Endodermal cell (in vitro differentiated cells): ENCODE data around the gene CAMTA1. TPM values are rescaled to one million over a fixed set of nuclear protein-coding genes. Genes with fewer than 3 reads are reported as not detected.
A peak's percentile ranks its signal among the peaks of the same experiment; 100 is the strongest.

Experiments
- DNase-seq: peaks from one replicate; pipeline ENCODE4 v3.0.0-alpha.2; 2017
- H3K27ac ChIP-seq: 2 replicates; pipeline ENCODE4 v1.5.1; 2013; ENCODE audit warnings: mild to moderate bottlenecking, low read depth, low read length, moderate library complexity
- H3K27me3 ChIP-seq: 2 replicates; pipeline ENCODE4 v1.6.1; 2013; ENCODE audit warnings: mild to moderate bottlenecking, low read length, moderate library complexity; ENCODE audit not compliant: insufficient read depth, control insufficient read depth, poor library complexity, severe bottlenecking
- H3K36me3 ChIP-seq: 2 replicates; pipeline ENCODE4 v1.7.0; 2013; ENCODE audit warnings: mild to moderate bottlenecking, low read length, moderate library complexity; ENCODE audit not compliant: control insufficient read depth, insufficient read depth
- H3K4me1 ChIP-seq: one replicate; pipeline ENCODE4 v1.7.0; 2013; ENCODE audit warnings: low read length; ENCODE audit not compliant: control insufficient read depth, insufficient read depth
- H3K4me3 ChIP-seq: 2 replicates; pipeline ENCODE4 v1.5.1; 2013; ENCODE audit warnings: mild to moderate bottlenecking, low read length, moderate library complexity
- H3K9ac ChIP-seq: 2 replicates; pipeline ENCODE4 v1.6.1; 2013; ENCODE audit warnings: mild to moderate bottlenecking, low read length, moderate library complexity; ENCODE audit not compliant: poor library complexity, severe bottlenecking; ENCODE audit errors: extremely low read depth
- H3K9me3 ChIP-seq: 2 replicates; pipeline ENCODE4 v1.6.1; 2013; ENCODE audit warnings: mild to moderate bottlenecking, low read length, moderate library complexity; ENCODE audit not compliant: control insufficient read depth
- H3K27ac Mint-ChIP-seq: 2 replicates; pipeline ENCODE4 v1.8.0; 2020; ENCODE audit warnings: mixed read lengths
- H3K27me3 Mint-ChIP-seq: 2 replicates; pipeline ENCODE4 v1.8.0; 2021; ENCODE audit warnings: mild to moderate bottlenecking, mixed read lengths; ENCODE audit not compliant: insufficient read depth
- H3K36me3 Mint-ChIP-seq: 2 replicates; pipeline ENCODE4 v1.8.0; 2020; ENCODE audit warnings: low read depth, mixed read lengths
- H3K4me1 Mint-ChIP-seq: 2 replicates; pipeline ENCODE4 v1.8.0; 2020; ENCODE audit warnings: mixed read lengths
- H3K4me3 Mint-ChIP-seq: 2 replicates; pipeline ENCODE4 v1.8.0; 2020; ENCODE audit warnings: mild to moderate bottlenecking, moderate library complexity, mixed read lengths
- H3K9me3 Mint-ChIP-seq: 2 replicates; pipeline ENCODE4 v1.8.0; 2020; ENCODE audit warnings: mild to moderate bottlenecking, mixed read lengths
- WGBS, 2 experiments: methylation state at CpG; one replicate each; pipeline versions ENCODE4 v1.1.5 to v1.1.7; 2013; ENCODE audit warnings: missing lambda C conversion rate in 2 of 2, mixed read lengths in 1 of 2; ENCODE audit not compliant: insufficient coverage in 1 of 2, insufficient read length in 1 of 2; 5-methylcytosine and 5-hydroxymethylcytosine counted together
- total RNA-seq, 2 donors: library from RNA; stranded (reverse); fragmentation: NEBNext Ultra II Directional in 1 of 2; extraction: Animal tissue kit (Norgen Biotek cat#: 25700) in 1 of 2; gene quantifications; 2 replicates in 1 of 2; 3 replicates in 1 of 2; pipeline ENCODE4 v1.2.1, GENCODE V29; 2021
- TF ChIP-seq, protein P1 (sequence below): fragments of 200-600 bp; sonication (generic); conservative IDR thresholded peaks from 2 replicates; pipeline ENCODE4 v1.5.0; 2021; ENCODE audit warnings: antibody characterized with exemption, mild to moderate bottlenecking

The CAMTA1 gene
- total RNA-seq, 2 donors from 2014 or later, result 123 to 137 TPM

DNA sequence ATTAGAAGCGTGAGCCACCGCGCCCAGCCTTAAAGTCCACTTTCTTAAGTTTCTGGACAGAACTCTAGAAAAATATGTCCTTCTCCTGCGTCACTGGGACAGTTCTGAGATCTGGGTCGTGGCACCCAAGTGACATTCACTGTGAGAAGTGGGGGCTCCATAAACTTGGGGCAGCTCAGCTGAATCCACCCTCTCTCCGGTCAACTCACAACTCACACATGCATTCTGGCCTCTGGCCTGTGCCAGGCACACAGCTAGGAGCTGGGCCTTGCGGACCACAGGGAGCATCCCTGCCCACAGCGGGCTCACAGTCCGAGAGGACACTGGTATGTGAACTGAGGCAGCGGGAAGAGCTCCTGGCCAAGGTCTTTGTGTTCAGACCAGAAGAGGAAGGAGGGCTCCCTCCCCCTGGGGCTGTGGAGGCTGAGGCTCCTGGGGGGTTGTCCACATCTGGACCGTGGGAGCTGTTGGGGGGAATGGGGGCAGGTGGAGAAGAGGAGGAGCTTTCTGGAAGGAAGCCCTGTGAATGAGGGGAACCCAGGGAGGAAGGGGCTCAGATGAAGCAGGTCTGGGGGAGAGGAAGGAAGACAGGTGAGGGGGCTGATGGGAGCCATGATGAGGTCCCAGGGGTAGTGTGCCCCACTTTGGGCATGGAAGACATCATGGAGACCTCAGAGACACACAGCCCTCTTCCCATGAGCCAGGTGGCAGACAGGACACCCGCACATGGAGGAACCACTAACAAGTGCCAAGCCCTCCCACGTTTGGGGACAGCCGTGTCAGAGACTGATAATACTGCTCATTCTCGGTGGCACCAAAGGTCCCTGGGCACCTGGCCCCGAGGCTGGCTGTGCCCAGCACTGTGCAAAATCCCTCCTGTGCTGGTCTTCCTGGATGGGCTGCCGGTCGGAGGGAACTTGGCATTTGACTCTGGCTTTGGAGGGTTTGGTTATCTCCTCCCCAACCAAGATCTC, 794.9 kb downstream of the CAMTA1 start:
- Histone ChIP-seq H3K9ac (no peak overlapping the region), H3K27me3 (no peaks in the 10 kb centered on the region), H3K27ac (no peak overlapping the region), H3K9me3 (no peaks in the 10 kb centered on the region), H3K4me1 (no peaks in the 10 kb centered on the region), H3K36me3 (no peaks in the 10 kb centered on the region), H3K4me3 (no peak overlapping the region)
- Mint-ChIP-seq H3K27me3 (peaks cover 1% of the 10 kb centered on the region), H3K4me1 (no peaks in the 10 kb centered on the region), H3K9me3 (peaks cover 2% of the 10 kb centered on the region), H3K36me3 (no peaks in the 10 kb centered on the region), H3K4me3 (no peak overlapping the region), H3K27ac (no peak overlapping the region)
- WGBS, 2 experiments, result 94% methylated on average over 14 to 18 of the region's 18 CpGs
- DNase-seq, result no peak
- TF ChIP-seq, protein P1, sequence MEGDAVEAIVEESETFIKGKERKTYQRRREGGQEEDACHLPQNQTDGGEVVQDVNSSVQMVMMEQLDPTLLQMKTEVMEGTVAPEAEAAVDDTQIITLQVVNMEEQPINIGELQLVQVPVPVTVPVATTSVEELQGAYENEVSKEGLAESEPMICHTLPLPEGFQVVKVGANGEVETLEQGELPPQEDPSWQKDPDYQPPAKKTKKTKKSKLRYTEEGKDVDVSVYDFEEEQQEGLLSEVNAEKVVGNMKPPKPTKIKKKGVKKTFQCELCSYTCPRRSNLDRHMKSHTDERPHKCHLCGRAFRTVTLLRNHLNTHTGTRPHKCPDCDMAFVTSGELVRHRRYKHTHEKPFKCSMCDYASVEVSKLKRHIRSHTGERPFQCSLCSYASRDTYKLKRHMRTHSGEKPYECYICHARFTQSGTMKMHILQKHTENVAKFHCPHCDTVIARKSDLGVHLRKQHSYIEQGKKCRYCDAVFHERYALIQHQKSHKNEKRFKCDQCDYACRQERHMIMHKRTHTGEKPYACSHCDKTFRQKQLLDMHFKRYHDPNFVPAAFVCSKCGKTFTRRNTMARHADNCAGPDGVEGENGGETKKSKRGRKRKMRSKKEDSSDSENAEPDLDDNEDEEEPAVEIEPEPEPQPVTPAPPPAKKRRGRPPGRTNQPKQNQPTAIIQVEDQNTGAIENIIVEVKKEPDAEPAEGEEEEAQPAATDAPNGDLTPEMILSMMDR, result no peak

DNA sequence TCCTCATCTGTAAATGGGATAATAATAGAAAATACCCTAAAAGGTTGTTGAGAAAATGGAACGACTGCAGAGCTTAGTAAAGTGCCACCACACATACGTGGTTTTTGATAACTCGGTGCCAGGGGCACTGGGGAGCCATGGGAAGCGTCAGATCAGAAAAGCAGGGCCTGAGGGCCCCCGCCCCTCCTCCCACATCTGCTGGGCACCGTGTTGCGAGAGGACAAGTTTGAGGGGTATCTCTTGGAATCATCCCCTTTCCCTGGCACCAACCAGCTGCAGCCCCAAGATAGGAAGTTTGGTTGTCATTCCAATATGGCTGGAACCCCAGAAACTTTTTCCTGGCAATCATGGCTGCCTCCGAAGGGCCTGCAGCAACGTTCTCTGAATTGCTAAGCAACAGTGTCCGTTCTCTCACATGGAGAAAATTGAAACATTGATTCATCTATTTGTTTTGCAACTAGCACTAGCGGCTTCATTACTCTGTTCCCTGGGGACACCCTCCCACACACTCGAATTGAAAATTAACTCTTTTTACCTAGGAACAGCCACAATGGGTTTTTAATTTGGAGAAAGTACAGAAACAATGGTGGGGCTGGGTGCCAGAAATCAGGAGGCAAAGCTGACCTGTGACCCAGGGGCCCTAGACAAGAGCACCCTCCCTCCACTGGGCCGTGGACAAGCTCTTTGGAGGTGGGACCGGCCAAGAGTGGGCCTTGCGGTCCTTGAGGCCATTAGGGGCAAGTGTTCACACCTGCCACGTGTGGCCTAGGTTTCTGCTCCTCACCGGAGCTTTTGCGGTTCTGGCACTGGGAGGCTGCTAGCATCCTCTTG, 795.9 kb downstream of the CAMTA1 start:
- TF ChIP-seq, protein P1, result no peak
- Mint-ChIP-seq H3K4me3 (no peak overlapping the region), H3K27ac (no peak overlapping the region), H3K36me3 (no peaks in the 10 kb centered on the region), H3K4me1 (no peaks in the 10 kb centered on the region), H3K9me3 (no peaks in the 10 kb centered on the region), H3K27me3 (peaks cover 1% of the 10 kb centered on the region)
- no peak overlapping the region for H3K4me3 ChIP-seq
- H3K9ac ChIP-seq, result no peak overlapping the region
- WGBS, 2 experiments, result 85 to 91% methylated on average over 13 to 18 of the region's 18 CpGs
- no peaks in the 10 kb centered on the region for H3K27me3 ChIP-seq
- peaks cover 4% of the 10 kb centered on the region for H3K4me1 ChIP-seq
- DNase-seq, result no peak
- H3K36me3 ChIP-seq, result no peaks in the 10 kb centered on the region
- H3K9me3 ChIP-seq, result no peaks in the 10 kb centered on the region
- no peak overlapping the region for H3K27ac ChIP-seq

DNA sequence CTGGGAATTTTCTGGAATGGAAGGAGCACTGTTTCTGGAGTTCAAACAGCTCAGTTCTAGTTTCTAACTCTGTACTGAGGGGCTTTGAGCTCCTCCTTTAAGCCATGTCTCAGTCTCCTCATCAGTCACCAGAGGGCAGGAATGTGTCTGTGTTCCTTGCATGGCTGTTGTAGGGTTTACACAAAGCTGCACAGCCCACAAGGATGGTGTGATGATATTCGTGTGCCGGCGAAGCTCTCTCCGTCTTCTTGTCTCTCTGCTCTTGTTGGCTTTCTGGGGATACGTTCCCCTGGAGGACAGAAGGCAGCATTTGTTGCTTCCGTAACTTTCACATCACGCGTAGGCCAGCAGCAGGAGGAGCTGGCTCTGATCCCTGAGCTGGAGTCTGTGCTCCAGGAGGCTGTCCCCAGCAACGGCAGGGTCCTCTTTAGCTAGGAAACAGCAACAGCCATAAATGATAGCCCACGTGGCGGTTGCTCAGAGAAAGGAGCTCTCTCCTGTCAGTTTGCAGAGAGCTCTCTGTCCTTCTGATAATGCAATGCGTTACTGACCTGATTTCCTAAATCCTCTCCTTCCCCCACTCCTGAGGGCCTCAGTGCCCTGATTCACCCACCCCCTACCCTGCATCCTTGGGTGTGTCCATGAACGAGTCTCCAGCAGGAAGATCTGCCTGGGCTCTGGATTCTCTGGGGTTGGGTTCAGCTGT, 796.7 kb downstream of the CAMTA1 start:
- H3K9me3 Mint-ChIP-seq, result no peaks in the 10 kb centered on the region
- Histone ChIP-seq H3K36me3 (no peaks in the 10 kb centered on the region), H3K27ac (no peak overlapping the region), H3K27me3 (no peaks in the 10 kb centered on the region), H3K9me3 (no peaks in the 10 kb centered on the region), H3K4me3 (no peak overlapping the region), H3K9ac (no peak overlapping the region), H3K4me1 (peaks cover 9% of the 10 kb centered on the region)
- peaks cover 1% of the 10 kb centered on the region for H3K27me3 Mint-ChIP-seq
- H3K4me3 Mint-ChIP-seq, result no peak overlapping the region
- no peaks in the 10 kb centered on the region for H3K36me3 Mint-ChIP-seq
- 88 to 90% methylated on average over 12 to 13 of the region's 13 CpGs for WGBS, 2 experiments
- DNase-seq, result no peak
- no peaks in the 10 kb centered on the region for H3K4me1 Mint-ChIP-seq
- TF ChIP-seq, protein P1, result peak; percentile 57
- H3K27ac Mint-ChIP-seq, result no peak overlapping the region
